Gastroesophageal sphincter (tissue), 3 donors: Measurements from ENCODE around the gene HOXA10.
A peak's percentile ranks its signal among the peaks of the same experiment; 100 is the strongest.

Experiments
- CTCF ChIP-seq, 4 experiments: fragments of 200-600 bp in 2 of 4; fragments of 450-650 bp in 2 of 4; sonication (generic) in 1 of 4; IDR thresholded peaks; one replicate each; pipeline ENCODE4 v1.5.1; 2017 to 2019; ENCODE audit warnings: antibody characterized with exemption in 4 of 4, mild to moderate bottlenecking in 2 of 4, moderate library complexity in 2 of 4
- POLR2A ChIP-seq, 2 donors: fragments of 450-650 bp; IDR thresholded peaks; one replicate each; pipeline ENCODE4 v1.6.1; 2017; ENCODE audit warnings: antibody characterized with exemption in 2 of 2, mild to moderate bottlenecking in 2 of 2, moderate library complexity in 1 of 2
- POLR2AphosphoS5 ChIP-seq: sonication (generic); formaldehyde crosslinking; IDR thresholded peaks from one replicate; pipeline ENCODE4 v1.6.1; 2017; ENCODE audit warnings: antibody characterized with exemption

GRCh38 chr7:27129729-27130539 lies 44.2 kb downstream of the HOXA10 start:
- TF ChIP-seq CTCF (IDR thresholded peaks at IDR 0.05) = peak in 3 of 4 experiments; percentile 30 to 56 (median 48)
- TF ChIP-seq POLR2A (IDR thresholded peaks at IDR 0.05) = peak; percentile 14 to 22
- TF ChIP-seq POLR2AphosphoS5 = no peak
